Smooth muscle cell (in vitro differentiated cells): ENCODE data around the gene NAALADL2. TPM values are rescaled to one million over a fixed set of nuclear protein-coding genes. Genes with fewer than 3 reads are reported as not detected.

Experiments used
- DNase-seq: peaks from one replicate; lab custom pipeline; 2025; ENCODE audit not compliant: unreplicated experiment; lab: John Stamatoyannopoulos, UW
- H2AFZ ChIP-seq: fragments of 200-600 bp; sonication (generic); 2 replicates; pipeline ENCODE4 v1.6.0; 2016; ENCODE audit warnings: antibody characterized with exemption, low read depth, mild to moderate bottlenecking
- H3F3A ChIP-seq: fragments of 200-600 bp; sonication (generic); 2 replicates; pipeline ENCODE4 v1.6.0; 2017; ENCODE audit warnings: antibody characterized with exemption, low read depth
- H3K27ac ChIP-seq: fragments of 200-600 bp; sonication (generic); 2 replicates; pipeline ENCODE4 v1.5.1; 2016; ENCODE audit warnings: low read depth, mild to moderate bottlenecking
- H3K27me3 ChIP-seq: fragments of 200-600 bp; sonication (generic); 2 replicates; pipeline ENCODE4 v1.6.1; 2016; ENCODE audit warnings: low read depth, mild to moderate bottlenecking
- H3K36me3 ChIP-seq: fragments of 200-600 bp; sonication (generic); 2 replicates; pipeline ENCODE4 v1.5.1; 2016; ENCODE audit warnings: low read depth
- H3K4me1 ChIP-seq: fragments of 200-600 bp; sonication (generic); 2 replicates; pipeline ENCODE4 v1.5.1; 2016; ENCODE audit warnings: low read depth
- H3K4me2 ChIP-seq: fragments of 200-600 bp; sonication (generic); 2 replicates; pipeline ENCODE4 v1.6.0; 2016; ENCODE audit warnings: mild to moderate bottlenecking
- H3K4me3 ChIP-seq: fragments of 200-600 bp; sonication (generic); 2 replicates; pipeline ENCODE4 v1.5.1; 2016; ENCODE audit warnings: mild to moderate bottlenecking
- H3K79me2 ChIP-seq: fragments of 200-600 bp; sonication (generic); 2 replicates; pipeline ENCODE4 v1.6.0; 2016; ENCODE audit warnings: low read depth, mild to moderate bottlenecking
- H3K9ac ChIP-seq: fragments of 200-600 bp; sonication (generic); 2 replicates; pipeline ENCODE4 v1.6.0; 2016; ENCODE audit warnings: low read depth
- H3K9me3 ChIP-seq: fragments of 200-600 bp; sonication (generic); replicated peaks from 2 replicates; pipeline ENCODE4 v1.5.1; 2016; ENCODE audit warnings: low read depth
- H4K20me1 ChIP-seq: fragments of 200-600 bp; sonication (generic); 2 replicates; pipeline ENCODE4 v1.6.0; 2016; ENCODE audit warnings: low read depth
- WGBS: methylation state at CpG from one replicate; pipeline ENCODE4 v1.1.7; 2016; ENCODE audit warnings: low lambda C conversion rate; 5-methylcytosine and 5-hydroxymethylcytosine counted together
- polyA plus RNA-seq: library from polyadenylated mRNA; unstranded; fragments of >200 nt; fragmentation: Nextera tagmentation; extraction: Ambion mirVana; gene quantifications from 2 replicates; pipeline ENCODE4 v1.2.1, GENCODE V29; 2016
- total RNA-seq: library from RNA; depleted of rRNA; stranded (reverse); fragments of >200 nt; gene quantifications from 2 replicates; pipeline ENCODE4 v1.2.3, GENCODE V29; 2014
- TF ChIP-seq, protein P1 (sequence below): fragments of 200-600 bp; sonication (generic); IDR thresholded peaks from 2 replicates; pipeline ENCODE4 v1.5.1; 2017; ENCODE audit warnings: borderline replicate concordance, mild to moderate bottlenecking, antibody characterized with exemption; ENCODE audit not compliant: insufficient read depth, poor library complexity, severe bottlenecking

NAALADL2 gene
- total and polyA plus RNA-seq, 2 experiments from 2014 or later, result 2.5 to 13.8 TPM

DNA sequence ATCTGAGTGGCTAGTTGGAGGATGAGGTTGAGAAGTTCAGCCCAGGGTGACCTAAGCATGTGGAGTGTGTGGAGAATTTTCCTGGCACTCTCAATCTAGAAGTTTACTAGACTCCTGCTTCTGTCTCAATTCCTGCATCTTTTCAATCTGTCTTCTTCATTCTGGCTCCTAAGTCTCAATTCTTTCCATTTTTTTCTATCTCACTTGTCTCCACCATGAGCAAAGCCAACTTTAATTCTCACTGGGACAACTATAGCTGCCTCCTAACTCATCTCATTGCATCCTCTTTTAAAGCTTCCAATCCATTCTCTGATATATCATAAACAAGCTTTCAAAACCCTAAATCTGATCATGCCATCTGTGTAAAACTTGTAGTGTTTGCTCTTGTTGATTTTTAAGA, 569.3 kb downstream of the NAALADL2 start:
- H3K9ac ChIP-seq, result no peak overlapping the region
- no peak overlapping the region for H3K27ac ChIP-seq
- DNase-seq, result no peak
- H3F3A ChIP-seq, result peaks cover 13% of the 10 kb centered on the region
- H4K20me1 ChIP-seq, result no peaks in the 10 kb centered on the region
- no peaks in the 10 kb centered on the region for H3K27me3 ChIP-seq
- H3K4me3 ChIP-seq, result no peak overlapping the region
- TF ChIP-seq, protein P1, sequence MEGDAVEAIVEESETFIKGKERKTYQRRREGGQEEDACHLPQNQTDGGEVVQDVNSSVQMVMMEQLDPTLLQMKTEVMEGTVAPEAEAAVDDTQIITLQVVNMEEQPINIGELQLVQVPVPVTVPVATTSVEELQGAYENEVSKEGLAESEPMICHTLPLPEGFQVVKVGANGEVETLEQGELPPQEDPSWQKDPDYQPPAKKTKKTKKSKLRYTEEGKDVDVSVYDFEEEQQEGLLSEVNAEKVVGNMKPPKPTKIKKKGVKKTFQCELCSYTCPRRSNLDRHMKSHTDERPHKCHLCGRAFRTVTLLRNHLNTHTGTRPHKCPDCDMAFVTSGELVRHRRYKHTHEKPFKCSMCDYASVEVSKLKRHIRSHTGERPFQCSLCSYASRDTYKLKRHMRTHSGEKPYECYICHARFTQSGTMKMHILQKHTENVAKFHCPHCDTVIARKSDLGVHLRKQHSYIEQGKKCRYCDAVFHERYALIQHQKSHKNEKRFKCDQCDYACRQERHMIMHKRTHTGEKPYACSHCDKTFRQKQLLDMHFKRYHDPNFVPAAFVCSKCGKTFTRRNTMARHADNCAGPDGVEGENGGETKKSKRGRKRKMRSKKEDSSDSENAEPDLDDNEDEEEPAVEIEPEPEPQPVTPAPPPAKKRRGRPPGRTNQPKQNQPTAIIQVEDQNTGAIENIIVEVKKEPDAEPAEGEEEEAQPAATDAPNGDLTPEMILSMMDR, result no peak
- H3K4me1 ChIP-seq, result peaks cover 15% of the 10 kb centered on the region
- H3K36me3 ChIP-seq, result no peaks in the 10 kb centered on the region
- no peak overlapping the region for H2AFZ ChIP-seq
- H3K9me3 ChIP-seq, result no peaks in the 10 kb centered on the region
- no peak overlapping the region for H3K4me2 ChIP-seq
- no peaks in the 10 kb centered on the region for H3K79me2 ChIP-seq

DNA sequence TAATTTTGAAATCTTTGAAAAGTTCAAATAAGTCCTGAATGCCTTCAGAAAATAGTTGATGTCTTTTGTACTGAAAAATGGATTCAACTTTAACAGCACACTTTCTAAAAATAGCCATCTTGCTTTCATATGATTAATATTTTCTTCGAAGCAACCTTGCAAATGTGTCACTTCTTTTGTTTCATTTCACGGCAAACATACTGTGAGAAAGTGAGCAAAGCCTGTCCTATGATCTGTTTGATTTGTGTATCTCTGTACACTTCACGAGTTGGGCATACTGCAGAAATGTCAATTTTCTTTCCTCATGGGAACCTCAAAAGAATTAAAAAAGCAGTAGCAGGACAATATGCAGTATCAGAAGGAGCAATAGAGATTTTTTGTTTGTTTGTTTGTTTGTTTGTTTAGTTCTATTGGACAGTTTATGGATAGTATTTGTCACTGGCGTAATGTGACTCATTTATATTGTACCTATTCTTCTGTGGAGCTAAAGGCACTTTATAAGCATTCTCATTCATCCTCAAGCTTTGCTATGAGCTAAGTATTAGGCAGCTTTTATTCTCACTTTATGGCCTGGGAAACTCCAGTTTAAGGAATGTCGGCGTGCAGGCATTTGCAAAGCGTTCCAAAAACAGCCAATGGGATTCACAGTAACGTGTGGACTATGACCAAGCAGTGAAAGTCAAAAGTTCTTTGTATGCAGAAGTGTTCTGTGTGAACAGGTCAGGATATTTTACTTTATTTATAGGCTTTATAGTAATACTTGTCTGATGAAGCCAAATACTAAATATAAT, 572.0 kb downstream of the NAALADL2 start:
- Histone ChIP-seq H3K4me3 (no peak overlapping the region), H3K36me3 (no peaks in the 10 kb centered on the region), H3K9ac (no peak overlapping the region), H3K9me3 (no peaks in the 10 kb centered on the region), H3K27me3 (no peaks in the 10 kb centered on the region), H3K4me1 (peaks cover 15% of the 10 kb centered on the region), H4K20me1 (no peaks in the 10 kb centered on the region), H3K27ac (peak overlapping the region; percentile 89), H3K4me2 (peak overlapping the region; percentile 56), H3F3A (peaks cover 13% of the 10 kb centered on the region), H3K79me2 (no peaks in the 10 kb centered on the region), H2AFZ (no peak overlapping the region)
- DNase-seq, result no peak
- WGBS, result 71% methylated on average over 8 of the region's 8 CpGs
- TF ChIP-seq, protein P1, result no peak

DNA sequence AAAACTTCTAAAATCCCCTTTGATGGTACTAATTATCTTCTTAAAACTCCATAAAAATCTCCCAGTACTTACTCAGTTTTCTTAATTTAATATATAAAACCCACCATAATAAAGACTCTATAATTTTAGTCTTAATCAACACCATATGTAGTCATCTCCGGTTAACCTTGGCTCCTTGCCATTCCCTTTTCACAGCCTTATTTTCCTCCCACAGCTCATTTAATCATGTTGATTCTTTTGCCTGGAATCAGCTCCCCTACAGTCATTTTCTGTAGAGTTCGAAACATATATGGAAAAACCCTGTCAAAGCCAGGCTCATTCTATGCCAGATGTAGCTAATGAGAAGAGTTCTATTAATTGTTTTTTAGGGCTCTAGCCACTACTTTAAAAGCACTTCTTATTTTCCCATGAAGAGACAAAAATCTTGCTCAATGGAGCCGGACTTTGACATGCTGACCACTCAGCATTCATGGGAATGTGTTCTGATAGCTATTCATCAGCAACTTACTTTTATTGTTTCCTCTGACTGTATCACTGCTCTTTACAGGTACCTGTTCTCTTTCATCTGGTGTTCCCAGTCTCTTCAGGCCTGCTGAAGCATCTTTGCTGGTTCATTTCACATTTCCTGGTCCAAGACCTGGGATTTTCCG, 573.4 kb downstream of the NAALADL2 start:
- peak overlapping the region; percentile 7 for H2AFZ ChIP-seq
- DNase-seq, result no peak
- peak overlapping the region; percentile 89 for H3K27ac ChIP-seq
- peaks cover 15% of the 10 kb centered on the region for H3K4me1 ChIP-seq
- peak overlapping the region; percentile 56 for H3K4me2 ChIP-seq
- H3K9ac ChIP-seq, result peak overlapping the region; percentile 38
- no peak overlapping the region for H3K4me3 ChIP-seq
- no peaks in the 10 kb centered on the region for H3K36me3 ChIP-seq
- TF ChIP-seq, protein P1, result no peak
- no peaks in the 10 kb centered on the region for H4K20me1 ChIP-seq
- no peaks in the 10 kb centered on the region for H3K27me3 ChIP-seq
- H3K79me2 ChIP-seq, result no peaks in the 10 kb centered on the region
- 62% methylated on average over 4 of the region's 4 CpGs for WGBS
- no peaks in the 10 kb centered on the region for H3K9me3 ChIP-seq
- H3F3A ChIP-seq, result peaks cover 13% of the 10 kb centered on the region
